ENCODE data around the gene FECH.

- TF ChIP-seq CTCF (IDR thresholded peaks at IDR 0.05) (no peak), POLR2A (IDR thresholded peaks at IDR 0.05) (no peak)
These were observed 17.4 kb upstream of the FECH start for GRCh38 chr18:57603871-57604270.

Measured in right lobe of liver (tissue), 4 donors.